Neural progenitor cell (in vitro differentiated cells): ENCODE data around the gene CEP83. TPM values are rescaled to one million over a fixed set of nuclear protein-coding genes. Genes with fewer than 3 reads are reported as not detected.
A peak's percentile ranks its signal among the peaks of the same experiment; 100 is the strongest.
"Not testable (repeated sequence)": the region's sequence is repeated elsewhere in the genome, so short reads cannot be mapped to it uniquely, and the experiment has no call there.

ENCODE experiments used
- DNase-seq: peaks from one replicate; pipeline ENCODE4 v3.0.0-alpha.2; 2016; ENCODE audit warnings: low spot score
- H2AFZ ChIP-seq: fragments of 200-600 bp; sonication (generic); replicated peaks from 2 replicates; pipeline ENCODE4 v1.6.1; 2016; ENCODE audit warnings: antibody characterized with exemption
- H3F3A ChIP-seq: fragments of 200-600 bp; sonication (generic); 2 replicates; pipeline ENCODE4 v1.6.1; 2016; ENCODE audit warnings: antibody characterized with exemption, low read depth
- H3K27ac ChIP-seq: fragments of 200-600 bp; sonication (generic); 2 replicates; pipeline ENCODE4 v1.5.1; 2016; ENCODE audit warnings: mild to moderate bottlenecking
- H3K27me3 ChIP-seq: fragments of 200-600 bp; sonication (generic); 2 replicates; pipeline ENCODE4 v1.6.1; 2016; ENCODE audit warnings: mild to moderate bottlenecking, moderate library complexity
- H3K36me3 ChIP-seq: fragments of 200-600 bp; sonication (generic); 2 replicates; pipeline ENCODE4 v1.5.1; 2016
- H3K4me1 ChIP-seq: fragments of 200-600 bp; sonication (generic); 2 replicates; pipeline ENCODE4 v1.6.1; 2016; ENCODE audit warnings: mixed run types
- H3K4me2 ChIP-seq: fragments of 200-600 bp; sonication (generic); 2 replicates; pipeline ENCODE4 v1.6.1; 2016
- H3K4me3 ChIP-seq: fragments of 200-600 bp; sonication (generic); 2 replicates; pipeline ENCODE4 v1.5.1; 2016
- H3K79me2 ChIP-seq: fragments of 200-600 bp; sonication (generic); 2 replicates; pipeline ENCODE4 v1.6.1; 2016; ENCODE audit warnings: low read depth
- H3K9ac ChIP-seq: fragments of 200-600 bp; sonication (generic); 2 replicates; pipeline ENCODE4 v1.6.1; 2016
- H3K9me3 ChIP-seq: fragments of 200-600 bp; sonication (generic); 2 replicates; pipeline ENCODE4 v1.5.1; 2016; ENCODE audit warnings: low read depth
- H4K20me1 ChIP-seq: fragments of 200-600 bp; sonication (generic); 2 replicates; pipeline ENCODE4 v1.6.1; 2016; ENCODE audit warnings: low read depth
- H3K27ac Mint-ChIP-seq: 3 replicates; pipeline ENCODE4 v1.8.0; 2021; ENCODE audit warnings: mixed read lengths
- H3K27me3 Mint-ChIP-seq: 2 replicates; pipeline ENCODE4 v1.8.0; 2022; ENCODE audit warnings: low read depth, mild to moderate bottlenecking, inconsistent platforms, moderate library complexity, mixed read lengths; ENCODE audit not compliant: insufficient read depth
- H3K36me3 Mint-ChIP-seq: 3 replicates; pipeline ENCODE4 v1.8.0; 2021; ENCODE audit warnings: mixed read lengths
- H3K4me1 Mint-ChIP-seq: 3 replicates; pipeline ENCODE4 v1.8.0; 2021; ENCODE audit warnings: mixed read lengths
- H3K4me3 Mint-ChIP-seq: 3 replicates; pipeline ENCODE4 v1.8.0; 2021; ENCODE audit warnings: mild to moderate bottlenecking, moderate library complexity, mixed read lengths
- H3K9me3 Mint-ChIP-seq: 3 replicates; pipeline ENCODE4 v1.8.0; 2020; ENCODE audit warnings: mixed read lengths
- CTCF ChIP-seq: fragments of 200-600 bp; sonication (generic); IDR thresholded peaks from 2 replicates; pipeline ENCODE4 v1.5.1; 2017; ENCODE audit warnings: antibody characterized with exemption, mild to moderate bottlenecking
- EZH2 ChIP-seq: fragments of 200-600 bp; sonication (generic); IDR thresholded peaks from 2 replicates; pipeline ENCODE4 v1.6.1; 2017; ENCODE audit warnings: antibody characterized with exemption, mild to moderate bottlenecking, moderate library complexity
- EZH2phosphoT487 ChIP-seq: fragments of 200-600 bp; sonication (generic); IDR thresholded peaks from 2 replicates; pipeline ENCODE4 v1.6.1; 2017; ENCODE audit warnings: antibody characterized with exemption
- total RNA-seq: library from RNA; depleted of rRNA; stranded (reverse); fragments of >200 nt; gene quantifications from 2 replicates; pipeline ENCODE4 v1.2.3, GENCODE V29; 2015; ENCODE audit warnings: low replicate concordance

The CEP83 gene
- total RNA-seq, 1 donor from 2014 or later = 60.4 TPM

GRCh38 chr12:94426049-94426448 is 33.6 kb downstream of the CEP83 start:
- TF ChIP-seq EZH2 = no peak
- TF ChIP-seq EZH2phosphoT487 = no peak
- no peak for TF ChIP-seq CTCF
- Histone ChIP-seq H3K9me3 (peaks cover 9% of the 10 kb centered on the region), H3F3A (peaks cover 39% of the 10 kb centered on the region), H3K36me3 (no peaks in the 10 kb centered on the region), H3K9ac (no peak overlapping the region), H4K20me1 (no peaks in the 10 kb centered on the region), H3K4me3 (no peak overlapping the region), H3K4me2 (peak overlapping the region; percentile 21), H3K79me2 (peaks cover 55% of the 10 kb centered on the region), H3K27ac (peak overlapping the region; percentile 83), H3K27me3 (no peaks in the 10 kb centered on the region), H3K4me1 (peaks cover 38% of the 10 kb centered on the region), H2AFZ (no peak overlapping the region)
- Mint-ChIP-seq H3K4me1 (no peaks in the 10 kb centered on the region), H3K27ac (no peak overlapping the region), H3K4me3 (no peak overlapping the region), H3K9me3 (peaks cover 75% of the 10 kb centered on the region), H3K27me3 (peaks cover 1% of the 10 kb centered on the region), H3K36me3 (peaks cover 51% of the 10 kb centered on the region)
- DNase-seq = peak; percentile 18

- H3K9ac ChIP-seq, H3K9me3 ChIP-seq, H3K27ac Mint-ChIP-seq, H3K27me3 ChIP-seq, H3K4me2 ChIP-seq, H3K27ac ChIP-seq, H3K27me3 Mint-ChIP-seq, H3K36me3 ChIP-seq, H3K4me1 Mint-ChIP-seq, H2AFZ ChIP-seq, H4K20me1 ChIP-seq: not testable (repeated sequence)
- Histone ChIP-seq H3K79me2 (peaks cover 42% of the 10 kb centered on the region), H3K4me1 (peaks cover 38% of the 10 kb centered on the region), H3F3A (peaks cover 27% of the 10 kb centered on the region), H3K4me3 (peak overlapping the region; percentile 32)
- peak; percentile 21 for DNase-seq
- Mint-ChIP-seq H3K9me3 (peaks cover 64% of the 10 kb centered on the region), H3K36me3 (peaks cover 47% of the 10 kb centered on the region), H3K4me3 (peak overlapping the region; percentile 53)
Observed at GRCh38 chr12:94424830-94425229, 34.8 kb downstream of the CEP83 start.

DNA sequence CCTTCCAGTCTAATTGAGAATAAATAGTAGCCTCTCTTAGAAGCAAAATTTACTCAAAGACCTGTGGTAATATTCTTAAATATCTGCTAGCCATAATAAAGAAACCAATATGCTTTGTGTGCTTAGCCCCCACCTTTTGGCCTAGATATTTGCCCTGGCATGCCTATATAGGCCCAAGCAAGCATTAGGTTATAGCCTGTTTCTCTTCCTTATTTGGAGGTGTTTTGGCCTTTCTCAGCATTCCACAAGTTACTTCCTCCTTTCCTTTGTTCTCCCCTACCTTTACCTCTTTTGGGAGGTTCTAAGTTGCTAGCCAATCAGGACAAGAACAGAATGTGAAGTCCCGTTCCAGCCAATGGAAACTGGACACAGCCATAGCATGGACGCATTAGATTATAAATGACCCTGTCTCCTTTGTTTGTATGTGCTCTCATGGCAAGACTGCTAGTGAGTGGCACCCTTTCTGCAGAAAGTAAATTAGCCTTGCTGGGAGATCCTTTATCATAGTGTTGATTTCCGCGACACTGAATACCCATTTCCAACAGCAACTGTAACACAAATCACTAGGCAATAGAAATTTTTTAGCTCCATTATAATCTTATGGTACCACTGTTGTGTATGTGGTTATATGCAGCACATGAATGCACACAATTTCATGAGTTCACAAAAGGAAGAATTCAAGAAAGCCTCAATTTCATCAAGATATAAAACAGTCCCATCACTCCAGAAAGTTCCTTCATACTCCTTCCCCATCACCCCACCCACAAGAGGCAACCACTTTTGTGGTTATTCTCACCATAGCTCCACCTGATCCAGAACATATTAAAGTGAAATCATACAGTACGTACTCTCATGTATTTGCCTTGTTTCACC is 37.6 kb downstream of the CEP83 start:
- no peak overlapping the region for H3K4me3 ChIP-seq
- H3K9me3 ChIP-seq = no peaks in the 10 kb centered on the region
- peaks cover 51% of the 10 kb centered on the region for H3K9me3 Mint-ChIP-seq

More for the DNA sequence above, 37.6 kb downstream of the CEP83 start:
- Histone ChIP-seq H3K4me2 (no peak overlapping the region), H4K20me1 (no peaks in the 10 kb centered on the region), H3F3A (peaks cover 11% of the 10 kb centered on the region), H3K79me2 (peaks cover 17% of the 10 kb centered on the region), H2AFZ (no peak overlapping the region), H3K4me1 (peaks cover 11% of the 10 kb centered on the region), H3K27me3 (no peaks in the 10 kb centered on the region), H3K27ac (no peak overlapping the region), H3K9ac (no peak overlapping the region), H3K36me3 (no peaks in the 10 kb centered on the region)
- Mint-ChIP-seq H3K4me3 (no peak overlapping the region), H3K27me3 (peaks cover 2% of the 10 kb centered on the region), H3K27ac (no peak overlapping the region), H3K4me1 (no peaks in the 10 kb centered on the region), H3K36me3 (peaks cover 45% of the 10 kb centered on the region)
- DNase-seq = no peak
- TF ChIP-seq EZH2phosphoT487 = no peak
- TF ChIP-seq CTCF = no peak
- TF ChIP-seq EZH2 = no peak
